Measurements from ENCODE around the gene EIF1B.

The EIF1B gene

GRCh38 chr3:40336511-40337135, 27.1 kb downstream of the EIF1B start:
- TF ChIP-seq TEAD4 (IDR thresholded peaks at IDR 0.05) (no peak), RAD21 (IDR thresholded peaks at IDR 0.05; ENCODE audit: low read depth) (no peak), TCF12 (IDR thresholded peaks at IDR 0.05; ENCODE audit: low read depth) (no peak), CEBPB (IDR thresholded peaks at IDR 0.05) (no peak), YY1 (IDR thresholded peaks at IDR 0.05; ENCODE audit: low read depth) (no peak), FOXM1 (IDR thresholded peaks at IDR 0.05; ENCODE audit: borderline replicate concordance, low read depth) (no peak), ZBTB7A (IDR thresholded peaks at IDR 0.05; ENCODE audit: low read depth) (no peak), CREB1 (IDR thresholded peaks at IDR 0.05; ENCODE audit: low read depth) (no peak), REST (IDR thresholded peaks at IDR 0.05; ENCODE audit: low read depth) (no peak), EGR1 (IDR thresholded peaks at IDR 0.05) (no peak), EP300 (IDR thresholded peaks at IDR 0.05; ENCODE audit: borderline replicate concordance) (no peak)

GRCh38 chr3:40337136-40338108, 27.9 kb downstream of the EIF1B start:
- no peak for TF ChIP-seq REST (IDR thresholded peaks at IDR 0.05; ENCODE audit: low read depth)
- TF ChIP-seq TEAD4 (IDR thresholded peaks at IDR 0.05) = no peak

- TF ChIP-seq REST (IDR thresholded peaks at IDR 0.05; ENCODE audit: low read depth) (no peak), YY1 (IDR thresholded peaks at IDR 0.05; ENCODE audit: low read depth) (no peak), CREB1 (IDR thresholded peaks at IDR 0.05; ENCODE audit: low read depth) (no peak), MAX (IDR thresholded peaks at IDR 0.05) (no peak), CEBPB (IDR thresholded peaks at IDR 0.05) (no peak), TCF12 (IDR thresholded peaks at IDR 0.05; ENCODE audit: low read depth) (no peak), RAD21 (IDR thresholded peaks at IDR 0.05; ENCODE audit: low read depth) (no peak), ZBTB7A (IDR thresholded peaks at IDR 0.05; ENCODE audit: low read depth) (no peak), FOXM1 (IDR thresholded peaks at IDR 0.05; ENCODE audit: borderline replicate concordance, low read depth) (no peak), EGR1 (IDR thresholded peaks at IDR 0.05) (no peak), TAF1 (IDR thresholded peaks at IDR 0.05; ENCODE audit: low read depth) (no peak), NFIC (IDR thresholded peaks at IDR 0.05) (no peak), EP300 (IDR thresholded peaks at IDR 0.05; ENCODE audit: borderline replicate concordance) (no peak)
These were observed 30.4 kb downstream of the EIF1B start for GRCh38 chr3:40339871-40340270.

- TF ChIP-seq REST (IDR thresholded peaks at IDR 0.05; ENCODE audit: low read depth) (no peak), CEBPB (IDR thresholded peaks at IDR 0.05) (no peak), RAD21 (IDR thresholded peaks at IDR 0.05; ENCODE audit: low read depth) (no peak), USF1 (IDR thresholded peaks at IDR 0.05) (no peak), TCF12 (IDR thresholded peaks at IDR 0.05; ENCODE audit: low read depth) (no peak), CREB1 (IDR thresholded peaks at IDR 0.05; ENCODE audit: low read depth) (no peak), EP300 (IDR thresholded peaks at IDR 0.05; ENCODE audit: borderline replicate concordance) (no peak), TEAD4 (IDR thresholded peaks at IDR 0.05) (no peak), FOXM1 (IDR thresholded peaks at IDR 0.05; ENCODE audit: borderline replicate concordance, low read depth) (no peak), ZBTB7A (IDR thresholded peaks at IDR 0.05; ENCODE audit: low read depth) (no peak), YY1 (IDR thresholded peaks at IDR 0.05; ENCODE audit: low read depth) (no peak), MAX (IDR thresholded peaks at IDR 0.05) (no peak), EGR1 (IDR thresholded peaks at IDR 0.05) (no peak)
These were observed 31.1 kb downstream of the EIF1B start for GRCh38 chr3:40340541-40341170.
